ENCODE data around the gene EXD2. TPM values are rescaled to one million over a fixed set of nuclear protein-coding genes. Genes with fewer than 3 reads are reported as not detected.

The EXD2 gene
- total RNA-seq, 2 experiments from 2014 or later: 6.5 to 8.3 TPM

DNA sequence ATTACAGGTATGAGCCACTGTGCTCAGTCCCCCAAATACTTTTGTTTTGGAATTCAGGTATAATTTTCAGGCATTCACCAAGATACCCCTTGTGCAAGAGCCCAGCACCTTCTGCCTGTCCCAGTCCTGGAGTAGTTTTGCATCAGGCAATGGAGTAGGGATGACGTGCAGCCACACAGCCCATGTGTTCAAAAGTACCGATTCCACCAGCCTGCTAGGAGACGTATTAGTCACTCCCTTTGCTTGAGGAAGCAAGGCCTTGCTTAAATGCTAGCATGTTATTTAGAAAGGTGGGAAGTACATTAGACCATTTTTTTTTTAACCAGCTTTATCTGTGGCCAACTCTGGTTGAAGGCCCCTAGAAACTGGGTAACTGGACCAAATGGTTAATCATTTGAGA is 53.6 kb downstream of the EXD2 start:
- Mint-ChIP-seq H3K4me1 (peaks cover 5% of the 10 kb centered on the region), H3K4me3 (no peak overlapping the region), H3K27ac (no peak overlapping the region), H3K27me3 (no peaks in the 10 kb centered on the region), H3K9me3 (no peaks in the 10 kb centered on the region), H3K36me3 (no peaks in the 10 kb centered on the region)
- POLR2A ChIA-PET: interaction anchor here (0.7 kb wide), 1 partner anchor 428 kb away, joined by 4 read pairs; no protein-coding TSS in a partner anchor
- ATAC-seq (ENCODE audit: low read depth): no peak
- DNase-seq: no peak

DNA sequence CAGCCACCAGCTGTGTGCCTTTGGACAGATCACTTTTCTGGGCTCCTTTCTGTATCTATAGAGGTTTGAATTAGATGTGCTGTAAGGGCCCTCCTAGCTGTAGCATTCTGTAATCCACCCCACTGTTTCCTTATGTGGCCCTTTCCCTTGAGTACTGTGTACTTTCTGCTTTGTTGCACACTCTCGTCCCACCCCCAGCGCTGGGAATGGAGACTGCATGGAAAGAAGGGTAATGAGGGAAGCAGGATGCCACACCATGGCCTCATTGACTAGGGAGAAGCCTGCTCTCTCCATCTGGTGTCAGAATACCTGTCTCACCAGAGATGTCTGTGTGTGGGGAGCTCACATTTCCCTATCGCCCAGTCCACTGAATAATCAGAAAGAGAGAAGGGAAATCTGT is 55.0 kb downstream of the EXD2 start:
- Mint-ChIP-seq H3K4me1 (peaks cover 5% of the 10 kb centered on the region), H3K4me3 (no peak overlapping the region), H3K9me3 (no peaks in the 10 kb centered on the region), H3K36me3 (no peaks in the 10 kb centered on the region), H3K27ac (no peak overlapping the region), H3K27me3 (peaks cover 8% of the 10 kb centered on the region)
- ATAC-seq (ENCODE audit: low read depth): no peak
- POLR2A ChIA-PET: interaction anchor here (0.6 kb wide), 1 partner anchor 8 kb away, joined by 3 read pairs; no protein-coding TSS in a partner anchor
- DNase-seq: no peak

DNA sequence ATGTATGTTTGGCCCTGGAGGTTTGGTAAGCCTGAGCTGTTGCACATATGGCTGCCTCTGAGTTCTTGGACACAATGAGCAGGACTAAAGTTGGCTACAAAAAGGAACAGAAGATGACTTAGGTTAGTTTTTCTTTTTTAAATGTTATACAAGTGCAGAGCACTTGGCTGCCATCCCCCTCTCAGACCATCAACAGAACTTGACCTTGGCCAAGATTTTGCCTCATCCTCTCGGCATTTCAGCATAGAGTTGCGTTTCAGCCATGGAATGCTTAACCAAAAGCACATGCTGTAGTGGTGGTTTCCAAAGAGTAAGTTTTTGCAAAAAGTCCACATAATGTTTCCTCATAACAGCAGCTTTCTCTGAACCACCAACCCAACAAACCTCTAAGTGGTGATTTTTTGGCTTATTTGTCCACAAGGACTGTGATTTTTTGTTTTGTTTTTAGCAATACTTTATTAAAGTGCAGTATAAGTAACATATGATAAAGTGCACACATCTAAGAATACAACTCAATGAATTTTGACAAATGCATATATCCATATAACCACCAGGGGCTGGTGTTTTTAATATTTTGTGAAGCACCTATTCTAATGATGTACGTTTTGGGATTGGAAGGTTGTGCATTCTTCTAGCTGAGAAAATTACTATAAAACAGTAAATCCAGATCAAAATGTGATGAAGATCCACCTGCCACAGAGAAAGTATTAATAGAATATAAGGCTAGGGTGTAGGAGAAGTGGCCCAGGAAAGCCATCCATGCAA is 56.6 kb downstream of the EXD2 start:
- ATAC-seq (ENCODE audit: low read depth) (no peak), DNase-seq (no peak)
- H3K27me3 Mint-ChIP-seq: peaks cover 12% of the 10 kb centered on the region
- H3K4me1 Mint-ChIP-seq: peaks cover under 1% of the 10 kb centered on the region
- H3K36me3 Mint-ChIP-seq: no peaks in the 10 kb centered on the region
- POLR2A ChIA-PET: no interaction called here
- no peak overlapping the region for H3K4me3 Mint-ChIP-seq
- no peaks in the 10 kb centered on the region for H3K9me3 Mint-ChIP-seq
- no peak overlapping the region for H3K27ac Mint-ChIP-seq

DNA sequence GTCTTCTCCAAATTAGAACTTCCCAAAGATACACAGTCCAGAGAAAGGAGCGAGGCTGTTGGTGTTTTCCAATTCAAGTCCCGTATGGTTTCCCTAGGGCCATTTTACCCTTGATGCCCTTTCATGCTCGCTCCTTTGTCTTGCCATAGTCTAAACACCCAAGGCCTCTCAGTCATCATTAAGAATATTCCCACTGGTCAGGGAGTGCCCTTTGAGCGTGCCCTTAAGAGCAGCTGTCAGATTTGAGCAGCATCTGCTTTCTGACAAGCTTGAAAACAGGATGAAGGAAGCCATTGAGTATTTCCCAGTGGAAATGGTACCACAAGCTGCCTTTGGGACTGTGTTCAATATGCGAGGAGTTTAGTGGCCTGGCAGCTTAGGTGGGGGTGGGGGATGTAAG is 58.3 kb downstream of the EXD2 start:
- Mint-ChIP-seq H3K4me3 (no peak overlapping the region), H3K9me3 (no peaks in the 10 kb centered on the region), H3K27ac (no peak overlapping the region), H3K36me3 (no peaks in the 10 kb centered on the region), H3K27me3 (peaks cover 19% of the 10 kb centered on the region), H3K4me1 (no peaks in the 10 kb centered on the region)
- ATAC-seq (ENCODE audit: low read depth) (no peak), DNase-seq (no peak)
- POLR2A ChIA-PET: no interaction called here

DNA sequence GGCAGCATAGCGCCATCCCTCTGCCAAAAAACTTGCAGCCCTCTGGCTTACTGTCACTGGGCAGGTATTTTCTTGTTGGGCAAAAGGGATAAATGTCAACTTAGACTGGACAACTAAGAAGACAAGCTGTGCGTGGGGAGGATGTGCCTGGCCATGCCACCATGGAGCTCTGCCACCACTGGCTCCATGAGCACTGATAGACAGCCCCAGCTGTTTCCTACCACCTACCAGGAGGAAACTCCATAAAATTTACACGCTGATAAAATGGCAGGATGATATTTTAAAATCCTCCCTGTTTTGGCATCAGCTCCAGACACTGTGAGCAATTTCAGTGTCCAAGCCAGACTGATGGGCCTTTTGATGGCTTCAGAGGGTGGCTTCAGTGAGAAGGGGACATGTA is 61.6 kb downstream of the EXD2 start:
- no peak for ATAC-seq (ENCODE audit: low read depth)
- no peak overlapping the region for H3K27ac Mint-ChIP-seq
- H3K27me3 Mint-ChIP-seq: peaks cover 41% of the 10 kb centered on the region
- POLR2A ChIA-PET: no interaction called here
- no peak for DNase-seq
- no peaks in the 10 kb centered on the region for H3K36me3 Mint-ChIP-seq
- H3K4me3 Mint-ChIP-seq: no peak overlapping the region
- H3K4me1 Mint-ChIP-seq: no peaks in the 10 kb centered on the region
- H3K9me3 Mint-ChIP-seq: no peaks in the 10 kb centered on the region

DNA sequence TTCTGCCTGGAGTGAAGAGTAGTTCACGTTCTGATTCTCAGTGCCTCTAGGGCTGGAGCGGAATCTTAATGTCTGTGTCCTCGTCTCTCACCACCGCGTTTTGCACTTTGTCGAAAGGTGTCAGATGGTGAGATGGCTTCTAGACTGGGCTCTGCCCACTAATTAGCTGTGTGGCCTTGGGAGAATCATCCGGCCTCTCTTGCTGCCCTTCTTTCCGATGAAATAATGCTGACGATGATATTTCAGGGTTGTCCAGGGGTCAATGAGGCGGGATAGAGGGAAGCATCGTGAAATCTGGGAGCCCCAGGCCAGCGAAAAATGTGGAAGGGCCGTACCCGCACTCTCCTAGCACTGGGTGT is 67.8 kb downstream of the EXD2 start:
- H3K4me1 Mint-ChIP-seq: peaks cover 8% of the 10 kb centered on the region
- no peaks in the 10 kb centered on the region for H3K36me3 Mint-ChIP-seq
- no peak overlapping the region for H3K27ac Mint-ChIP-seq
- H3K27me3 Mint-ChIP-seq: peaks cover 68% of the 10 kb centered on the region
- ATAC-seq (ENCODE audit: low read depth) (no peak), DNase-seq (no peak)
- POLR2A ChIA-PET: interaction anchor here (0.5 kb wide), 1 partner anchor 329 kb away, joined by 3 read pairs; no protein-coding TSS in a partner anchor
- no peak overlapping the region for H3K4me3 Mint-ChIP-seq
- H3K9me3 Mint-ChIP-seq: no peaks in the 10 kb centered on the region

DNA sequence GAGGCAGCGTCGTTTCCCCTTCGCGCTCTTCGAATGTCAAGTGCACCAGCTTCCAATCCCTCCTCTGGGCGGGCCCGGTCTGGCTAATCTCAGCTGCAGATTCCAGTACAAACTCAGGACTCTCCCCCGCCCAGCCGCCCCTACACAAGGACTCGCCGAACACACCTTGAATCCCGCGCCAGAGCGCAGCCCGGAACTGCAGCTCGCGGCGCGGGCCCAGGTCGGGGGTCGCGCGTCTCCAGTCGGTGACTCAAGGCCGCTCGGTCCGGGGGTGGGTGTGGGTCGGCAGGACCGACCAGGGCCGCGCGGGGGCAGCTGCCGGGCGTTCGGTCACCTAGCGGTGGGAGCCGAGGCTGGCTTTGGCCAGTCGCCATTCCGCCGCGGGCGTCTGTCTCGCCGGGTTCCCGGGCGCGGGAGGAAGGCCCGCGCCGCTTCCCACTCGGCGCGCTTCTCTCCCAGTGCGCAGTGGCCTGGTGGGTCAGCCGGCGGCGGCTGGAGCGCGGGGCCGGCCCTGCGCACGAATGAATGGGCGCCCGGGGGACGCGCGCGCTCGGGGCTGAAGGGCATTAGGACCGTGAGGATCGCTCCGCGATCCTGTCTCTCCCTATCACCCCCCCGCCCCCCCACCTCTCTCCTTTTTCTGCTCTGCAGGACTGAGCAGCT is 68.4 kb downstream of the EXD2 start, which contains the start of gene GALNT16:
GALNT16 (plus strand) TSS at position 632 of the 663 bp plus-strand sequence. CDS start 133 bp downstream, outside the sequence.
- POLR2A ChIA-PET: interaction anchor here (0.5 kb wide), 1 partner anchor 328 kb away, joined by 3 read pairs; no protein-coding TSS in a partner anchor
- Mint-ChIP-seq H3K27me3 (peaks cover 69% of the 10 kb centered on the region), H3K36me3 (no peaks in the 10 kb centered on the region), H3K27ac (no peak within 1 kb of the TSS), H3K4me3 (peak within 1 kb of the TSS; percentile 73), H3K4me1 (peaks cover 8% of the 10 kb centered on the region), H3K9me3 (no peaks in the 10 kb centered on the region)
- peak; percentile 39 for DNase-seq
- ATAC-seq (ENCODE audit: low read depth): peak; percentile 13

DNA sequence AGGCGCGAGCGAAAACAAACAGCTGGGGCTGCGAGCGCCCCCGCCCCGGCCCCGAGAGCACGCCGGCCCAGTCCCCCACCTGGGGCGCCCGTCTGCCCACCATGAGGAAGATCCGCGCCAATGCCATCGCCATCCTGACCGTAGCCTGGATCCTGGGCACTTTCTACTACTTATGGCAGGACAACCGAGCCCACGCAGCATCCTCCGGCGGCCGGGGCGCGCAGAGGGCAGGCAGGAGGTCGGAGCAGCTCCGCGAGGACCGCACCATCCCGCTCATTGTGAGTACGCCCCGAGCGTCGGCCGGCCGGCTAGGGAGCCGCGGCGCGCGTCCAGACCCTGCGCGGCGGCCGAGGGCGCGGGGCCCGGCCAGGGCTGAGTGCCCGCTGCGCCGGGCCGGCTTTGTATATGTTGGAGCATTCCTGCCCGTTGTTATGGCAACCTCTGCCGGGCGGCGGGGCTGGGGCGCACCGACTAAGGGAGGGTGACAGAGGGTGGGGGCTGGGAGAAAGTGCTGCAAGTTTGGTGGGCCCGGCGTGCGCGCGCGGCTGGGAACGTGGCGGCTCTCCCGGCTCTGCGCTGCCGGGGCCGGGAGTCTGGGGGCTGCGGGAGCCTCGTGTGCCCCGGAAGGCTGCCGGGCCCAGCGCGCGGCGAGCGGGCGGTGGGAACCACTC is 69.0 kb downstream of the EXD2 start:
- POLR2A ChIA-PET: no interaction called here
- ATAC-seq (ENCODE audit: low read depth) (peak; percentile 4), DNase-seq (peak; percentile 41)
- Mint-ChIP-seq H3K9me3 (no peaks in the 10 kb centered on the region), H3K4me1 (peaks cover 8% of the 10 kb centered on the region), H3K4me3 (peak overlapping the region; percentile 73), H3K27me3 (peaks cover 70% of the 10 kb centered on the region), H3K36me3 (no peaks in the 10 kb centered on the region), H3K27ac (no peak overlapping the region)

DNA sequence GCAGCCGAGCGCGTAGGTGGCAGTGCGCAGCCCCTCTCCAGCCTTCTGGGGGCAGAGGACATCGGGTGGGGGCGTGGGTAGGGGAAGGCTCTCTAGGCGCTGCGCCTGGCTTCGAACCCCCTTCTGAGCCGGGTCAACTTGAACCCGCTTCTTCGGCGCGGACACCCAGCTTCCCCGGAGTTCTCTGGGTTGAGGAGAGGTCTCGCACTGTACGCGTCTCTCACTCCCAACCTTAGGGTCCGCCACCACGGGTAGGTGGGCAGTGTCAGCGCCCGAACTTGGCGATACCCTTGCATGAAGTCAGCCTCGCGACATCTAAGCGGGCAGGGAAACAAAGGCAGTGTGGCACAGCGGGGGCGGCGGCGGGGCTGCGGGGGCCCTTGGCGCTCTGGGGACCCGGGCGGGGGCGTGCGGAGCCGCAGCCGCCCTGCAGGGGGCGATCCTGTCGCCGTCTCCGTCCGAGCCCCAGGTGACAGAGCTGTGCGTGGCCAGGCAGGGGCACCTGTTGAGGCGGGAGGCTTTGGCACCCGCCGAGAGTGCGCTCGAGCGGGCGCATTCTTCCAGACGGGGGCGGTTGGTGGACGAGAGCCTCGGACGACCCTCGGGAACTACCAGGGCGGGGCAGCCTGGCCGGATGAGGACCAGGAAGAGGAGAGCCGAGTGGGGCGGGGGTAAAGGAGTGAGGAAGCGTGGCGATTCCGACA is 69.7 kb downstream of the EXD2 start:
- POLR2A ChIA-PET: interaction anchor here (0.6 kb wide), 1 partner anchor 143 kb away, joined by 3 read pairs; no protein-coding TSS in a partner anchor
- DNase-seq (peak; percentile 76), ATAC-seq (ENCODE audit: low read depth) (peak; percentile 87)
- H3K27ac Mint-ChIP-seq: no peak overlapping the region
- no peaks in the 10 kb centered on the region for H3K36me3 Mint-ChIP-seq
- no peaks in the 10 kb centered on the region for H3K9me3 Mint-ChIP-seq
- peak overlapping the region; percentile 85 for H3K4me3 Mint-ChIP-seq
- peaks cover 8% of the 10 kb centered on the region for H3K4me1 Mint-ChIP-seq
- peaks cover 68% of the 10 kb centered on the region for H3K27me3 Mint-ChIP-seq

DNA sequence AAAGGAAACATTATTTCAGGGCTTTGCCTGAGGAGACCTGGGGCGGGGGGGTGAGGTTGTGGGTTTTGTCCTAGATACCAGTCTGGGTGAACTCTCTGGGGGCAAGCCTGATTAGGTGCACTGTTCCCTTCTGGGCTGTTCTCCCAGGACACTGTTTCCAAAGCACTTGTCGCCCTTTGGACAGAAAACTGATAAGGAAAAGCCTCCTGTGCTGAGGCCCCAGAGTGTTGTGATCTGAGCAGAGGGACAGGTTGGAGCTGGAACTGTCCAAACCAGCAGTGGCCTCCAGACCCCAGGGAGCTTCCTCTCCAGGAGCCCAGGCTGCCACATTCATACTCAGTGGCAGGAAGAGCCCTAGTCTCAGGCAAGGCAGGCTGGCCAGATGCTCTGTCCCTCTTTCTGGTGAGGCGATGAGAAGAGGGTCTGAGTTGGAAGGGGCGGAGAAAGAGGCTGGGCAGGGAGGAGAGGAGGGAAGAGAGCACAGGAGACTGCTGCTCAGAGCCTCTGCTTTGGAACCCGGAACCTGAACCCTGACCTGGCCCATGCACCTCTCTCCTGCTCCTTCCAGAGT is 70.5 kb downstream of the EXD2 start:
- no peak overlapping the region for H3K27ac Mint-ChIP-seq
- peaks cover 60% of the 10 kb centered on the region for H3K27me3 Mint-ChIP-seq
- DNase-seq: no peak
- POLR2A ChIA-PET: interaction anchor here (0.6 kb wide), 1 partner anchor 142 kb away, joined by 3 read pairs; no protein-coding TSS in a partner anchor
- no peaks in the 10 kb centered on the region for H3K36me3 Mint-ChIP-seq
- H3K4me1 Mint-ChIP-seq: peaks cover 8% of the 10 kb centered on the region
- ATAC-seq (ENCODE audit: low read depth): no peak
- peak overlapping the region; percentile 85 for H3K4me3 Mint-ChIP-seq
- no peaks in the 10 kb centered on the region for H3K9me3 Mint-ChIP-seq

DNA sequence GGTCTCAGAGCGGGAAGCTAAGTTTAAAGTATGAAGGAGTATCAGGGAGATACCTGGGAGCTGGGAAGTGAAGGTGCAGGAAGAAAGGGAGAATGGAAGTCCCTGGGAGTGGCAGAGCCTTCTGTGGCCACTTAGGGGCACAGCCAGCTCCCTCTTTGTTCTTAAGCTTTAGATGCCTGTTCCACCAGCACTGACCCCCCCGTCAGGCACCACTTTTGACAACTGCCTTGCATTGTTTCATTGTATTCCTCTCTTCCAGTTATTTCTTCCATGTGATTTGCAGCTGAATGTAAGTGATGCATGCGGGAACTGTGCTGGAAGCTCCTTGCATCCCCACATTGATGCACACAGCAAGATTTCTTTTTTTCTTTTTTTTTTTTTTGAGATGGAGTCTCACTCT is 71.2 kb downstream of the EXD2 start:
- POLR2A ChIA-PET: interaction anchor here (0.7 kb wide), 1 partner anchor 34 kb away, joined by 3 read pairs; no protein-coding TSS in a partner anchor
- H3K27ac Mint-ChIP-seq: no peak overlapping the region
- DNase-seq (no peak), ATAC-seq (ENCODE audit: low read depth) (no peak)
- H3K4me3 Mint-ChIP-seq: no peak overlapping the region
- no peaks in the 10 kb centered on the region for H3K9me3 Mint-ChIP-seq
- H3K4me1 Mint-ChIP-seq: peaks cover 8% of the 10 kb centered on the region
- H3K27me3 Mint-ChIP-seq: peaks cover 63% of the 10 kb centered on the region
- no peaks in the 10 kb centered on the region for H3K36me3 Mint-ChIP-seq

DNA sequence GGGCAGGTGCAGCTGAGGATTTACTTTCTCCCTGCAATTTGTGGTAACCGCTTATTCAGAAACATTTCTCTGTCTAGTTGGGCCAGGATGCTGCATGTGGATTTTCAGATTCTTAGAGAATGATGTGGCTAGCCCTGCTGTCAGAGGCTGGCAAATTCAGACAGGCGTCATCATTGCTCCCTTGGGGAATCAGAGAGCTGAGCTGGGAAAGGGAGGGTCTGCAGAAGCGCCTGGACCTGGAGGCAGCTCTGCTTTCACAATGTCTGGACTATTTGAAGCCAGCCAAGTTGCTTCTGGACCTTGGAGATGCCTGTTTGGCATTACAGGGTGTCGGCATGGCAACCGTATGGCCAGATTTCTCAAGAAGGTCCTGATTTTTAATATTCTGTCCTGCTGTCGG is 72.1 kb downstream of the EXD2 start:
- POLR2A ChIA-PET: no interaction called here
- peaks cover 55% of the 10 kb centered on the region for H3K27me3 Mint-ChIP-seq
- H3K4me3 Mint-ChIP-seq: no peak overlapping the region
- H3K9me3 Mint-ChIP-seq: no peaks in the 10 kb centered on the region
- DNase-seq (no peak), ATAC-seq (ENCODE audit: low read depth) (no peak)
- H3K4me1 Mint-ChIP-seq: peaks cover 8% of the 10 kb centered on the region
- no peaks in the 10 kb centered on the region for H3K36me3 Mint-ChIP-seq
- no peak overlapping the region for H3K27ac Mint-ChIP-seq

DNA sequence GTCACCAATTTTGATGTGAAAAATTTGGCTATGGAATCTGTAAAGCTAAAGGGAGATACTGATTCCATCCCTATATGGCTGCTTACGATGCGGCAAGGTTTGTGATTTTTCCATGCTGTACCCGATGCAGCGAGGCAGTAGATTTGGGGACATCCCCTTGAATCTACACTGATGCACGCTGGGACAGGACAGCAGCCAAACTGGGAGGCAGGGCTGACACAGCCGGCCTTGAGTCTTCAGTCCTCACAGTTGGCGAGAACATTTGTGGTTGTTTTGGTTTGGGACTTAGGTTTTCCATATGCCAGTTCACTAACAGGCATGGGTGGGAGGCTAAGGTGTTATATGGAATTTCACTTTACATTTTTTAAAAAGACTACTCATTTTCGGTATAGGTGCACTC is 72.5 kb downstream of the EXD2 start:
- no peak overlapping the region for H3K27ac Mint-ChIP-seq
- H3K4me1 Mint-ChIP-seq: peaks cover 8% of the 10 kb centered on the region
- ATAC-seq (ENCODE audit: low read depth): no peak
- H3K9me3 Mint-ChIP-seq: no peaks in the 10 kb centered on the region
- peaks cover 51% of the 10 kb centered on the region for H3K27me3 Mint-ChIP-seq
- no peaks in the 10 kb centered on the region for H3K36me3 Mint-ChIP-seq
- POLR2A ChIA-PET: no interaction called here
- H3K4me3 Mint-ChIP-seq: no peak overlapping the region
- no peak for DNase-seq

Measured in activated naive CD8-positive, alpha-beta T cell treated with anti-CD3 and anti-CD28 coated beads, Interleukin-2, amount 10 ng/mL, durations not matched to agents 7 days and 5 days (primary cell).